ENCODE results near the gene HSPA1B.
A peak's percentile ranks its signal among the peaks of the same experiment; 100 is the strongest.

GRCh38 chr6:31814677-31815024, 12.9 kb upstream of the HSPA1B start:
- TF ChIP-seq CTCF (IDR thresholded peaks at IDR 0.05) (no peak), JUN (IDR thresholded peaks at IDR 0.05) (no peak), CEBPB (IDR thresholded peaks at IDR 0.05) (no peak), HOXB13 (CRISPR knock-in tag; IDR thresholded peaks at IDR 0.05; ENCODE audit: low read depth) (no peak), REST (IDR thresholded peaks at IDR 0.05) (no peak), EP300 (IDR thresholded peaks at IDR 0.05) (no peak), JUNB (IDR thresholded peaks at IDR 0.05) (no peak), ZSCAN20 (CRISPR knock-in tag; IDR thresholded peaks at IDR 0.05) (no peak), RAD21 (conservative IDR thresholded peaks at IDR 0.05 in 1 of 2, IDR thresholded peaks at IDR 0.05 in 1 of 2) (no peak), NR3C1 (IDR thresholded peaks at IDR 0.05) (no peak), ESRRA (IDR thresholded peaks at IDR 0.05; ENCODE audit: borderline replicate concordance, low read length) (no peak)
- TF ChIP-seq, protein P1, sequence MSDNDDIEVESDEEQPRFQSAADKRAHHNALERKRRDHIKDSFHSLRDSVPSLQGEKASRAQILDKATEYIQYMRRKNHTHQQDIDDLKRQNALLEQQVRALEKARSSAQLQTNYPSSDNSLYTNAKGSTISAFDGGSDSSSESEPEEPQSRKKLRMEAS (IDR thresholded peaks at IDR 0.05): 0 out of 2 replicates have a peak, but pooled peaks have one; percentile 10

Measured in A549 (cell line).